HG02938 (cell line): ENCODE results near the gene ADK.
"Not testable (repeated sequence)": the region's sequence is repeated elsewhere in the genome, so short reads cannot be mapped to it uniquely, and the experiment has no call there.

Experiments
- ATAC-seq: cut with Tn5 transposase; IDR thresholded peaks from one replicate; pipeline ENCODE4 v1.9.1; 2021; ENCODE audit warnings: mild to moderate bottlenecking, moderate library complexity; ENCODE audit not compliant: unreplicated experiment

ADK gene

GRCh38 chr10:74525885-74526284, 374.9 kb downstream of the ADK start:
- ATAC-seq = no peak

GRCh38 chr10:74527611-74528010, 376.6 kb downstream of the ADK start:
- not testable (repeated sequence) for ATAC-seq

- no peak for ATAC-seq
Observed at GRCh38 chr10:74529205-74529604, 378.2 kb downstream of the ADK start.

- ATAC-seq = no peak
Observed at GRCh38 chr10:74530981-74531380, 380.0 kb downstream of the ADK start.

- no peak for ATAC-seq
Observed at GRCh38 chr10:74539317-74539716, 388.3 kb downstream of the ADK start.

GRCh38 chr10:74541375-74541774, 390.4 kb downstream of the ADK start:
- ATAC-seq = no peak

- ATAC-seq = no peak
Observed at GRCh38 chr10:74542077-74542476, 391.1 kb downstream of the ADK start.

GRCh38 chr10:74543276-74543675, 392.3 kb downstream of the ADK start:
- no peak for ATAC-seq

GRCh38 chr10:74544106-74544505, 393.1 kb downstream of the ADK start:
- ATAC-seq = no peak

GRCh38 chr10:74548676-74549075, 397.7 kb downstream of the ADK start:
- no peak for ATAC-seq

GRCh38 chr10:74556072-74556705, 405.2 kb downstream of the ADK start:
- no peak for ATAC-seq

- ATAC-seq = no peak
Observed at GRCh38 chr10:74557098-74557497, 406.1 kb downstream of the ADK start.

- no peak for ATAC-seq
Observed at GRCh38 chr10:74558403-74558802, 407.4 kb downstream of the ADK start.

GRCh38 chr10:74558897-74559296, 407.9 kb downstream of the ADK start:
- ATAC-seq = no peak

- not testable (repeated sequence) for ATAC-seq
Observed at GRCh38 chr10:74568896-74569295, 417.9 kb downstream of the ADK start.

- ATAC-seq = not testable (repeated sequence)
Observed at GRCh38 chr10:74573497-74573896, 422.5 kb downstream of the ADK start.

GRCh38 chr10:74575191-74575720, 424.2 kb downstream of the ADK start:
- no peak for ATAC-seq

- ATAC-seq = no peak
Observed at GRCh38 chr10:74575912-74576311, 424.9 kb downstream of the ADK start.

- no peak for ATAC-seq
Observed at GRCh38 chr10:74576586-74576985, 425.6 kb downstream of the ADK start.

- not testable (repeated sequence) for ATAC-seq
Observed at GRCh38 chr10:74580438-74580837, 429.4 kb downstream of the ADK start.

- no peak for ATAC-seq
Observed at GRCh38 chr10:74582566-74582965, 431.5 kb downstream of the ADK start.

- peak; percentile 56 for ATAC-seq
Observed at GRCh38 chr10:74585231-74586087, 434.4 kb downstream of the ADK start.
